ENCODE results near the gene PRDX5.
A peak's percentile ranks its signal among the peaks of the same experiment; 100 is the strongest.
"Not testable (repeated sequence)": the region's sequence is repeated elsewhere in the genome, so short reads cannot be mapped to it uniquely, and the experiment has no call there.

The PRDX5 gene

GRCh38 chr11:64305691-64306562, 12.0 kb upstream of the PRDX5 start:
- TF ChIP-seq POLR2A (IDR thresholded peaks at IDR 0.05; ENCODE audit: low read length) (peak; percentile 13), GATA1 (IDR thresholded peaks at IDR 0.05; ENCODE audit: low read depth, low read length) (no peak)
- peak; percentile 78 to 82 for DNase-seq

- no peak for DNase-seq
- peak; percentile 0 for TF ChIP-seq POLR2A (IDR thresholded peaks at IDR 0.05; ENCODE audit: low read length)
- no peak for TF ChIP-seq GATA1 (IDR thresholded peaks at IDR 0.05; ENCODE audit: low read depth, low read length)
These were observed 11.4 kb upstream of the PRDX5 start for GRCh38 chr11:64306563-64306875.

GRCh38 chr11:64306876-64307622, 10.9 kb upstream of the PRDX5 start:
- TF ChIP-seq POLR2A (IDR thresholded peaks at IDR 0.05; ENCODE audit: low read length) (no peak), GATA1 (IDR thresholded peaks at IDR 0.05; ENCODE audit: low read depth, low read length) (no peak)
- no peak for DNase-seq

DNA sequence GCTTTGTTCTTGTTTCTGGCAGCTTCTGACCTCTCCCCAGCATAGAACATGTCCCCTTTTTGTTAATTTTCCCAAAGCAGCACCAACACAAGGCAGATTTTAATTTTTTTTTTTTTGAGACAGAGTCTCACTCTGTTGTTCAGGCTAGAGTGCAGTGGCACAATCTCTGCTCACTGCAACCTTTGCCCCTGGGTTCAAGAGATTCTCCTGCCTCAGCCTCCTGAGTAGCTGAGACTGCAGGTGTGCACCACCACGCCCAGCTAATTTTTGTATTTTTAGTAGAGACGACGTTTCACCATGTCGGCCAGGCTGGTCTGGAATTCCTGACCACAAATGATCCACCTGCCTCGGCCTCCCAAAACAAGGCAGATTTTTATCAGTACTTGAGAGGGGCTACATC, 10.1 kb upstream of the PRDX5 start:
- not testable (repeated sequence) for DNase-seq

GRCh38 chr11:64312947-64313346, 5.0 kb upstream of the PRDX5 start:
- no peak for DNase-seq
- no peak for TF ChIP-seq POLR2A (IDR thresholded peaks at IDR 0.05; ENCODE audit: low read length)
- TF ChIP-seq GATA1 (IDR thresholded peaks at IDR 0.05; ENCODE audit: low read depth, low read length), result no peak

DNA sequence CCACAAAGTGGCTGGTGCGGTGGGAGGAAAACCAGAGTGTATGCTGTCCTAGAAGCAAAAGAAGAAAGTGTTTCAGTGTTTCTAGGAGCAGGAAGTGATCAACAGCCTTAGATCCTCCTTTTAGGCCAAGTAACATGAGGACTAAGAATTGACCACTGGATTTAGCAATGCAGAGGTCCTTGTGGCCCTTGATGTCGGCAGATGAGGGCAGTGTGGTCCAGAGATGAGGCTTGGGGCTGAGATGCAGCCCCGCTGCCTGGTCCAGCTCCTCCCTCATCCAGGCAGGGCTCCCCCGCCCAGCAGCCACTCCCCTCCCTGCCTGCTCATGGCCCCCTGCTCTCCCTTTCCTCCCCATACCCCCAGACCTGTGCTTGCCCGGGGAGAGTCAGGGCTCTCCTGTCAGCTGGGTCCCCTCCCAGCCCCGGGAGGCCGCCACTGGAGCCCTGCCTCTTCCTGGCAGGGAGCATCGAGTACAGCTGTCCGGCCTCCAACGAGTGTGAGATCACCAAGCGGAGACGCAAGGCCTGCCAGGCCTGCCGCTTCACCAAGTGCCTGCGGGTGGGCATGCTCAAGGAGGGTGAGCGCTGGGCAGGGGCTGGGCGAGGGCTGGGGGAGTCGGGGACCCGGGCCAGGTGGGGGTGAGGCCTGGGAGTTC, 4.3 kb upstream of the PRDX5 start:
- TF ChIP-seq GATA1 (IDR thresholded peaks at IDR 0.05; ENCODE audit: low read depth, low read length), result no peak
- TF ChIP-seq POLR2A (IDR thresholded peaks at IDR 0.05; ENCODE audit: low read length), result no peak
- no peak for DNase-seq

DNA sequence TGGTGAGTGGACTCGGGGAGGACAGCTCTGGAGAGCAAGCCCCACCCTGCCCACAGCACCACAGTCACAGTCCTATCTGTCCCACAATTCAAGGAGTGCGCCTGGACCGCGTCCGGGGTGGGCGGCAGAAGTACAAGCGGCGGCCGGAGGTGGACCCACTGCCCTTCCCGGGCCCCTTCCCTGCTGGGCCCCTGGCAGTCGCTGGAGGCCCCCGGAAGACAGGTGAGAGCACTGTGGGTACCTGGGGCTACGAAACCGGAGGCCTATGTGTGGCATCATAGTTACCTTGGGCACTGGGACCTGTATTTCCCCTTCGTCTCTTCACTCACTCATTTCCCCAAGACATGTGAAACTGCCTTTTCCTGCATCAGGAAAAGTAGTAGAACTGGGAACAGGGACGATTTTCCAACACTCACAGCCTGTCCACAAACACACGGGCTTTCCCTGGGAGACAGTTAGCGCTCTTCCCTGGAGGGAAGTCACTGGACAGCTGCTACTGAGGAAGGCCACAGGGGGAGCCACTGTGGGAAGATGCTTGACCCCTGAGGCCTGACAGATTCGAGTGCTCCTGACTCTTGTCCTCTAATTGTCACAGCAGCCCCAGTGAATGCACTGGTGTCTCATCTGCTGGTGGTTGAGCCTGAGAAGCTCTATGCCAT, 3.6 kb upstream of the PRDX5 start:
- TF ChIP-seq POLR2A (IDR thresholded peaks at IDR 0.05; ENCODE audit: low read length) (no peak), GATA1 (IDR thresholded peaks at IDR 0.05; ENCODE audit: low read depth, low read length) (no peak)
- no peak for DNase-seq

DNA sequence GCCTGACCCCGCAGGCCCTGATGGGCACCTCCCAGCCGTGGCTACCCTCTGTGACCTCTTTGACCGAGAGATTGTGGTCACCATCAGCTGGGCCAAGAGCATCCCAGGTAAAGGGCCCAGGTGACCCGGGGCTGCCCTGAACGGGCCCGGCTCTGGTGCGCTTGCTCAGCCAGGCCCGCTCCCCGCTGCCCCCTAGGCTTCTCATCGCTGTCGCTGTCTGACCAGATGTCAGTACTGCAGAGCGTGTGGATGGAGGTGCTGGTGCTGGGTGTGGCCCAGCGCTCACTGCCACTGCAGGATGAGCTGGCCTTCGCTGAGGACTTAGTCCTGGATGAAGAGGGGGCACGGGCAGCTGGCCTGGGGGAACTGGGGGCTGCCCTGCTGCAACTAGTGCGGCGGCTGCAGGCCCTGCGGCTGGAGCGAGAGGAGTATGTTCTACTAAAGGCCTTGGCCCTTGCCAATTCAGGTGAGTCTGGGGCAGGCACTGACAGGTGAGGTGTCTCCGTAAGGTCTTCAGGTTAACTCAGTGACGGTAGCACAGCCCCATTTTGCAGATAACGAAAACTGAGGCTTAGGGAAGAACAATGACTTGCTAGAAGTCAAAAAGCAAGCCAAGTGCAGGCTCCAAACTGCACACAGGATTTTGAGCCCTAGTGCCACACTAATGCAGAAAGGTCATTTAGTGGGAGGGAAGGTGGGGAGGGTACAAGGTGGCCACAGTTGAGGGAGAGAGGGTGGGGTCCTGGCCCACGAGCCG, 2.9 kb upstream of the PRDX5 start:
- DNase-seq, result no peak
- no peak for TF ChIP-seq POLR2A (IDR thresholded peaks at IDR 0.05; ENCODE audit: low read length)
- no peak for TF ChIP-seq GATA1 (IDR thresholded peaks at IDR 0.05; ENCODE audit: low read depth, low read length)

- DNase-seq, result not testable (repeated sequence)
These were observed 2.0 kb upstream of the PRDX5 start for GRCh38 chr11:64315667-64316526.

DNA sequence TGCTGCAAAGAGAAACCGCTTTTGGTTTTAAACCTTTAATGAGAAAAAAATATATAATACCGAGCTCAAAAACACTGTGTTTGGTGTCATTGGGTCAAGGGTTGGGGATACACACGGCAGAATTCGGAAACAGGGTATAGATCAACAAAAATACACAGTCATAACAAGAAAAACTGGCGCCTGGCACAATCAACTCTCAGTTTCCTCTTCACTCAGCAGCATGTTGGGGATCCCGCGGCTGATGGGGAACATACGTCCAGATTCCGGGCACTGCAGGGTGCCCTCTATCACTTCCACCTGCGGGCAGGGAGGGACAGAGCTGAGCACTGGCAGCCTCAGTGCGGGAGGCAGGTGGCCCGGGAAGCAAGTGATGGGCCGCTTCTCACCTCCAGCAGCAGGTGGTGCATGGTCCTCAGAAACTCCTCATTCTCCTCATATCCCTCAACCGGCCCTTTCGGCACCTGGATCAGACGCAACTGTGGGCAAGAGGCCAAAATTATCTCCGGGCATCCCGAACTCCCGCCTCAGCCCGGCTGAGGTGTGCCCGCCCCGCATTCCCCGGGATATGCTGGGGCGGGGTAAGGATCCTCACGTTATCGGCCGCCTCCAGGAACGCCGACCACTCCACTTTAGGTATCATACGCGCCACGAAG, 1.1 kb upstream of the PRDX5 start:
- TF ChIP-seq POLR2A (IDR thresholded peaks at IDR 0.05; ENCODE audit: low read length) (no peak), GATA1 (IDR thresholded peaks at IDR 0.05; ENCODE audit: low read depth, low read length) (no peak)
- peak; percentile 70 to 81 for DNase-seq

DNA sequence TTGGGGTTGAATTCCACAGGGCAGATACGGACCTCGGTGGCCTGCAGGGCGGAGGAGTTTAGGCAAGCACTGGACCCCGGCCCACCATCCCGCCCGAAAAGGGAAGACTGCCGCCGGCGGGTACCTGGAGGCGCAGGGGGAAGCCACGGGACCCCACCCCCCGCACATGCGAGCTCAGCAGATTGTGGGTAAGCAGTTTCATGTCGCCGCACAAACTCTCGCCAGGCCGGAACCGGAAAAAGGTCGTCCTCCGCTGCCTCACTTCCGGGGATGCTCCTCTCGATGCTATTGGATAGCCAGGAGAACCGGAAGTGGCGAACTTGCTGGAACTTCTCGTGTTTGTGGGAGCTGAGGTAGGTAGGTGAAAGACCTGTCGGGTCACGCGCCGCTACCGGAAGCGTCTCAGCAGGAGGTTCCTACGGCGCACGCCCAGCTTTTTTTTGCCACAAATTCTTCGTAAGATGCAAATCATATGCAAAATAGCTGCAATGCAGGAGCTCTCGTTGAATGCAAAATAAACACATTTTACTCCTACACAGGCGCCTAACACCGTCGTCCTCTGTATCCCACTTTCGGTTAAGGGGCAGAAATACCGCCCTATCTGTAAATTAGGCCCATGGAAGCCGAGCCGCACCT, 478 bp upstream of the PRDX5 start, which contains the start of gene TRMT112:
TRMT112 (minus strand) TSS at position 235 of the 636 bp plus-strand sequence; CDS start at position 202, 33 bp downstream.
- TF ChIP-seq POLR2A (IDR thresholded peaks at IDR 0.05; ENCODE audit: low read length) (peak; percentile 91), GATA1 (IDR thresholded peaks at IDR 0.05; ENCODE audit: low read depth, low read length) (no peak)
- DNase-seq, result peak; percentile 96 to 98
